ENCODE results near the gene SETDB2. TPM values are rescaled to one million over a fixed set of nuclear protein-coding genes. Genes with fewer than 3 reads are reported as not detected.

The SETDB2 gene
- total and polyA plus RNA-seq, 4 donors, result 1.9 to 6.2 (median 4.9) TPM

DNA sequence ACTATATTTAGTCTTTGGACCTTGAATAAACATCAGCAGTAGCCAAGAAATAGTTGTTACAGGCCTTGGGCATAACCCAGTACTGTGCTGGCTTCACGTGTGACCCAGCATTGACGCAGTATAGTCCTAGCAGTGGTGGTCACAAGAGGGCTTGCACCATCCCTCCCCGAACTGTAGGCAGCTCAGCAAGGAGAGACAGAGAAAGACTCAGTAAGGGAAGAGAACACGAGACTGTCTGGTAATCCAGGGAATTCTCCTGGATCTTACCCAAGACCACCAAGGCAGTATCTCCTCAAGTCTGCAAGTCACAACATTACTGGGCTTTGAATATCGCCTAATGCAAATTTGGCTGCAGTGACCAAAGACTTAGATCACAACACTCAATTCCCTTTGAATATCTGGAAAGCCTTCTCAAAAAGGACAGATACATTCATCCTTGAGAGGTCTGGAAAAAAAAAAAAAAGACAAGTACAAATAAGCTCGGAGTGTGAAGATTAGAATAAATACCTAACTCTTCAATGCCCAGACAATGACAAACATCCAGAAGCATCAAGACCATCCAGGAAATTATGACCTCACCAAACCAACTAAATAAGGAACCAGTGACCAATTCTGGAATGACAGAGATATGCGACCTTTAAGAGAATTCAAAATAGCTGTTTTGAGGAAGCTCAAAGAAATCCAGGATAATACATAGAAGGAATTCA is 39.9 kb upstream of the SETDB2 start:
- TF ChIP-seq RXRA (IDR thresholded peaks at IDR 0.05) (no peak), YY1 (IDR thresholded peaks at IDR 0.05) (no peak), FOXA2 (IDR thresholded peaks at IDR 0.05) (no peak), FOXA1 (IDR thresholded peaks at IDR 0.05) (no peak), SP1 (IDR thresholded peaks at IDR 0.05) (no peak), GABPA (IDR thresholded peaks at IDR 0.05 in 1 of 2, conservative IDR thresholded peaks at IDR 0.05 in 1 of 2) (no peak), EGR1 (IDR thresholded peaks at IDR 0.05; ENCODE audit: low read depth in 2 of 2) (no peak), RAD21 (IDR thresholded peaks at IDR 0.05) (no peak), HNF4A (conservative IDR thresholded peaks at IDR 0.05) (no peak), NR2F2 (IDR thresholded peaks at IDR 0.05) (no peak), HNF4G (IDR thresholded peaks at IDR 0.05) (no peak), TAF1 (conservative IDR thresholded peaks at IDR 0.05) (no peak)
- TF ChIP-seq, protein P1, sequence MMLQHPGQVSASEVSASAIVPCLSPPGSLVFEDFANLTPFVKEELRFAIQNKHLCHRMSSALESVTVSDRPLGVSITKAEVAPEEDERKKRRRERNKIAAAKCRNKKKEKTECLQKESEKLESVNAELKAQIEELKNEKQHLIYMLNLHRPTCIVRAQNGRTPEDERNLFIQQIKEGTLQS (IDR thresholded peaks at IDR 0.05), result no peak
- TF ChIP-seq, protein P2, sequence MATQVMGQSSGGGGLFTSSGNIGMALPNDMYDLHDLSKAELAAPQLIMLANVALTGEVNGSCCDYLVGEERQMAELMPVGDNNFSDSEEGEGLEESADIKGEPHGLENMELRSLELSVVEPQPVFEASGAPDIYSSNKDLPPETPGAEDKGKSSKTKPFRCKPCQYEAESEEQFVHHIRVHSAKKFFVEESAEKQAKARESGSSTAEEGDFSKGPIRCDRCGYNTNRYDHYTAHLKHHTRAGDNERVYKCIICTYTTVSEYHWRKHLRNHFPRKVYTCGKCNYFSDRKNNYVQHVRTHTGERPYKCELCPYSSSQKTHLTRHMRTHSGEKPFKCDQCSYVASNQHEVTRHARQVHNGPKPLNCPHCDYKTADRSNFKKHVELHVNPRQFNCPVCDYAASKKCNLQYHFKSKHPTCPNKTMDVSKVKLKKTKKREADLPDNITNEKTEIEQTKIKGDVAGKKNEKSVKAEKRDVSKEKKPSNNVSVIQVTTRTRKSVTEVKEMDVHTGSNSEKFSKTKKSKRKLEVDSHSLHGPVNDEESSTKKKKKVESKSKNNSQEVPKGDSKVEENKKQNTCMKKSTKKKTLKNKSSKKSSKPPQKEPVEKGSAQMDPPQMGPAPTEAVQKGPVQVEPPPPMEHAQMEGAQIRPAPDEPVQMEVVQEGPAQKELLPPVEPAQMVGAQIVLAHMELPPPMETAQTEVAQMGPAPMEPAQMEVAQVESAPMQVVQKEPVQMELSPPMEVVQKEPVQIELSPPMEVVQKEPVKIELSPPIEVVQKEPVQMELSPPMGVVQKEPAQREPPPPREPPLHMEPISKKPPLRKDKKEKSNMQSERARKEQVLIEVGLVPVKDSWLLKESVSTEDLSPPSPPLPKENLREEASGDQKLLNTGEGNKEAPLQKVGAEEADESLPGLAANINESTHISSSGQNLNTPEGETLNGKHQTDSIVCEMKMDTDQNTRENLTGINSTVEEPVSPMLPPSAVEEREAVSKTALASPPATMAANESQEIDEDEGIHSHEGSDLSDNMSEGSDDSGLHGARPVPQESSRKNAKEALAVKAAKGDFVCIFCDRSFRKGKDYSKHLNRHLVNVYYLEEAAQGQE (IDR thresholded peaks at IDR 0.05), result no peak
- TF ChIP-seq, protein P3, sequence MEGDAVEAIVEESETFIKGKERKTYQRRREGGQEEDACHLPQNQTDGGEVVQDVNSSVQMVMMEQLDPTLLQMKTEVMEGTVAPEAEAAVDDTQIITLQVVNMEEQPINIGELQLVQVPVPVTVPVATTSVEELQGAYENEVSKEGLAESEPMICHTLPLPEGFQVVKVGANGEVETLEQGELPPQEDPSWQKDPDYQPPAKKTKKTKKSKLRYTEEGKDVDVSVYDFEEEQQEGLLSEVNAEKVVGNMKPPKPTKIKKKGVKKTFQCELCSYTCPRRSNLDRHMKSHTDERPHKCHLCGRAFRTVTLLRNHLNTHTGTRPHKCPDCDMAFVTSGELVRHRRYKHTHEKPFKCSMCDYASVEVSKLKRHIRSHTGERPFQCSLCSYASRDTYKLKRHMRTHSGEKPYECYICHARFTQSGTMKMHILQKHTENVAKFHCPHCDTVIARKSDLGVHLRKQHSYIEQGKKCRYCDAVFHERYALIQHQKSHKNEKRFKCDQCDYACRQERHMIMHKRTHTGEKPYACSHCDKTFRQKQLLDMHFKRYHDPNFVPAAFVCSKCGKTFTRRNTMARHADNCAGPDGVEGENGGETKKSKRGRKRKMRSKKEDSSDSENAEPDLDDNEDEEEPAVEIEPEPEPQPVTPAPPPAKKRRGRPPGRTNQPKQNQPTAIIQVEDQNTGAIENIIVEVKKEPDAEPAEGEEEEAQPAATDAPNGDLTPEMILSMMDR (IDR thresholded peaks at IDR 0.05; ENCODE audit: low read depth, low read length, missing input control), result no peak
- TF ChIP-seq, protein P4, sequence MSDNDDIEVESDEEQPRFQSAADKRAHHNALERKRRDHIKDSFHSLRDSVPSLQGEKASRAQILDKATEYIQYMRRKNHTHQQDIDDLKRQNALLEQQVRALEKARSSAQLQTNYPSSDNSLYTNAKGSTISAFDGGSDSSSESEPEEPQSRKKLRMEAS (IDR thresholded peaks at IDR 0.05), result no peak
- H3K27ac ChIP-seq (ENCODE audit: low read depth in 1 of 2, low read length in 2 of 2), result no peak overlapping the region
- H3K9me3 ChIP-seq (ENCODE audit: control insufficient read depth in 4 of 4, low read length in 3 of 4), result no peaks in the 10 kb centered on the region

DNA sequence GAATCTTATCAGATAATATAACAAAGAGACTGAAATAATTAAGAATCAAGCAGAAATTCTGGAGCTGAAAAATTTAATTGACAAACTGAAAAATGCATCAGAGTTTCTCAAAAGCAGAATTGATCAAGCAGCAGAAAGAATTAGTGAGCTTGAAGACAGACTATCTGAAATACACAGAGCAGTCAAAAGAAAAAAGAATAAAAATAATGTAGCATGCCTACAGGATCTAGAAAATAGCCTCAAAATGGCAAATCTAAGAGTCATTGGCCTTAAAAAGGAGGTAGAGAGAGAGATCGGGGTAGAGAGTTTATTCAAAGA is 39.4 kb upstream of the SETDB2 start:
- no peak for TF ChIP-seq YY1 (IDR thresholded peaks at IDR 0.05)
- DNase-seq (ENCODE audit: low spot score), result no peak
- Histone ChIP-seq H3K36me3 (ENCODE audit: control insufficient read depth in 4 of 4, insufficient read depth in 3 of 4, low read depth in 1 of 4, low read length in 3 of 4) (peaks cover 0 to 1% (median 0%) of the 10 kb centered on the region in 4 donors), H3K27ac (ENCODE audit: low read depth in 1 of 2, low read length in 2 of 2) (no peak overlapping the region), H3K27me3 (ENCODE audit: control insufficient read depth in 4 of 4, insufficient read depth in 4 of 4, low read length in 3 of 4) (no peaks in the 10 kb centered on the region), H3K4me1 (ENCODE audit: control insufficient read depth in 4 of 4, insufficient read depth in 4 of 4, low read length in 3 of 4) (no peaks in the 10 kb centered on the region), H3K9ac (ENCODE audit: low read depth in 1 of 2, low read length in 2 of 2) (no peak overlapping the region), H3K4me3 (ENCODE audit: low read depth in 1 of 3, low read length in 3 of 3) (no peak overlapping the region), H3K9me3 (ENCODE audit: control insufficient read depth in 4 of 4, low read length in 3 of 4) (no peaks in the 10 kb centered on the region)
- WGBS, result 77% methylated on average over 1 of the region's 1 CpG

More for the DNA sequence above, 39.9 kb upstream of the SETDB2 start:
- no peaks in the 10 kb centered on the region for H3K27me3 ChIP-seq (ENCODE audit: control insufficient read depth in 4 of 4, insufficient read depth in 4 of 4, low read length in 3 of 4)
- 88% methylated on average over 7 of the region's 7 CpGs for WGBS
- H3K9ac ChIP-seq (ENCODE audit: low read depth in 1 of 2, low read length in 2 of 2), result no peak overlapping the region
- no peaks in the 10 kb centered on the region for H3K4me1 ChIP-seq (ENCODE audit: control insufficient read depth in 4 of 4, insufficient read depth in 4 of 4, low read length in 3 of 4)
- H3K36me3 ChIP-seq (ENCODE audit: control insufficient read depth in 4 of 4, insufficient read depth in 3 of 4, low read depth in 1 of 4, low read length in 3 of 4), result peaks cover 0 to 1% (median 0%) of the 10 kb centered on the region in 4 donors
- DNase-seq (ENCODE audit: low spot score), result no peak
- no peak overlapping the region for H3K4me3 ChIP-seq (ENCODE audit: low read depth in 1 of 3, low read length in 3 of 3)

Data from liver (tissue), 9 donors.